NCI-H82 treated with DMSO at 0.1 percent for 48 hours (cell line): ENCODE measurements around the gene INPP5D.
"Not testable (repeated sequence)": the region's sequence is repeated elsewhere in the genome, so short reads cannot be mapped to it uniquely, and the experiment has no call there.

Experiments
- DNase-seq: peaks from one replicate; lab custom pipeline; 2025; ENCODE audit not compliant: unreplicated experiment; lab: John Stamatoyannopoulos, UW

INPP5D gene

GRCh38 chr2:233115741-233116140 lies 55.6 kb downstream of the INPP5D start:
- no peak for DNase-seq

GRCh38 chr2:233116946-233117345 lies 56.8 kb downstream of the INPP5D start:
- DNase-seq: no peak

- DNase-seq: no peak
Observed at GRCh38 chr2:233117351-233117750, 57.2 kb downstream of the INPP5D start.

- DNase-seq: no peak
Observed at GRCh38 chr2:233117811-233118647, 57.9 kb downstream of the INPP5D start.

- no peak for DNase-seq
Observed at GRCh38 chr2:233118648-233119000, 58.5 kb downstream of the INPP5D start.

GRCh38 chr2:233119123-233119522 lies 59.0 kb downstream of the INPP5D start:
- DNase-seq: no peak

- no peak for DNase-seq
Observed at GRCh38 chr2:233119806-233120205, 59.7 kb downstream of the INPP5D start.

- no peak for DNase-seq
Observed at GRCh38 chr2:233120459-233120858, 60.3 kb downstream of the INPP5D start.

- no peak for DNase-seq
Observed at GRCh38 chr2:233121856-233122255, 61.7 kb downstream of the INPP5D start.

- no peak for DNase-seq
Observed at GRCh38 chr2:233122541-233122940, 62.4 kb downstream of the INPP5D start.

- DNase-seq: not testable (repeated sequence)
Observed at GRCh38 chr2:233123576-233123975, 63.4 kb downstream of the INPP5D start.

- DNase-seq: no peak
Observed at GRCh38 chr2:233124421-233125080, 64.4 kb downstream of the INPP5D start.

GRCh38 chr2:233125455-233126065 lies 65.4 kb downstream of the INPP5D start:
- DNase-seq: no peak

GRCh38 chr2:233129351-233129978 lies 69.3 kb downstream of the INPP5D start:
- DNase-seq: no peak

GRCh38 chr2:233130024-233130423 lies 69.9 kb downstream of the INPP5D start:
- no peak for DNase-seq

- DNase-seq: no peak
Observed at GRCh38 chr2:233130481-233131020, 70.4 kb downstream of the INPP5D start.

- no peak for DNase-seq
Observed at GRCh38 chr2:233131936-233132720, 72.0 kb downstream of the INPP5D start.

- no peak for DNase-seq
Observed at GRCh38 chr2:233133239-233133638, 73.1 kb downstream of the INPP5D start.

GRCh38 chr2:233135421-233135820 lies 75.3 kb downstream of the INPP5D start:
- DNase-seq: no peak

- no peak for DNase-seq
Observed at GRCh38 chr2:233137040-233137439, 76.9 kb downstream of the INPP5D start.
